HepG2 (cell line): ENCODE measurements around the gene TULP4. TPM values are rescaled to one million over a fixed set of nuclear protein-coding genes. Genes with fewer than 3 reads are reported as not detected.

ENCODE experiments used
- ASH2L ChIP-seq: fragments of 300-600, 200-600 bp; sonication (generic); IDR thresholded peaks from 2 replicates; pipeline ENCODE4 v1.7.0; 2017; ENCODE audit warnings: low read depth, mild to moderate bottlenecking, moderate library complexity, mixed read lengths, low read length; ENCODE audit not compliant: insufficient read length
- HMG20B ChIP-seq: conservative IDR thresholded peaks from 2 replicates; pipeline ENCODE4 v1.6.1; 2016; ENCODE audit warnings: missing genetic modification reagents, missing compliant biosample characterization
- HNRNPLL ChIP-seq: fragments of 200-400 bp; formaldehyde crosslinking; IDR thresholded peaks from 2 replicates; pipeline ENCODE4 v1.6.1; 2017; ENCODE audit warnings: mild to moderate bottlenecking, low read depth, low read length; ENCODE audit not compliant: poor library complexity, severe bottlenecking
- MTF1 ChIP-seq: sonication (generic); formaldehyde crosslinking; IDR thresholded peaks from 2 replicates; pipeline ENCODE4 v1.5.0; 2020; ENCODE audit warnings: missing genetic modification reagents
- NFE2 ChIP-seq: sonication (generic); formaldehyde crosslinking; IDR thresholded peaks from 2 replicates; pipeline ENCODE4 v1.4.0; 2020; ENCODE audit warnings: missing genetic modification reagents
- POLR2AphosphoS5 ChIP-seq: IDR thresholded peaks from 2 replicates; pipeline ENCODE4 v1.6.1; 2012; ENCODE audit warnings: low read depth, low read length
- SPEN ChIP-seq: sonication (generic); formaldehyde crosslinking; IDR thresholded peaks from 2 replicates; pipeline ENCODE4 v1.5.1; 2020; ENCODE audit warnings: low read depth, mild to moderate bottlenecking, missing genetic modification reagents
- U2AF2 ChIP-seq: fragments of 200-400 bp; formaldehyde crosslinking; IDR thresholded peaks from 2 replicates; pipeline ENCODE4 v1.6.1; 2017; ENCODE audit warnings: low read depth, mild to moderate bottlenecking, low read length
- ZFP36L2 ChIP-seq: sonication (generic); formaldehyde crosslinking; IDR thresholded peaks from 2 replicates; pipeline ENCODE4 v1.4.0; 2020; ENCODE audit warnings: missing genetic modification reagents
- ZFY ChIP-seq: sonication (generic); formaldehyde crosslinking; IDR thresholded peaks from 2 replicates; pipeline ENCODE4 v1.4.0; 2020; ENCODE audit warnings: missing genetic modification reagents
- ZMYM4 ChIP-seq: sonication (generic); formaldehyde crosslinking; IDR thresholded peaks from 2 replicates; pipeline ENCODE4 v1.8.1; 2023; ENCODE audit warnings: mild to moderate bottlenecking, missing genetic modification reagents
- polyA plus RNA-seq, 8 experiments: library from polyadenylated mRNA; depleted of rRNA in 3 of 8; stranded (reverse) in 7 of 8; unstranded in 1 of 8; fragments of >200 nt; fragmentation: Illumina TruSeq in 4 of 8; extraction: Trizol in 4 of 8; gene quantifications; 2 replicates each; pipeline versions ENCODE4 v1.2.1 to v1.2.3, GENCODE V29; 2011 to 2016; ENCODE audit warnings: low read depth in 4 of 8, missing spikeins in 1 of 8, mixed read lengths in 1 of 8; ENCODE audit not compliant: insufficient read depth in 1 of 8
- total RNA-seq, 5 experiments: library from RNA; depleted of rRNA; stranded (reverse); fragments of >200 nt; fragmentation: Illumina TruSeq; extraction: Trizol; gene quantifications; 2 replicates each; pipeline ENCODE4 v1.2.3, GENCODE V29; 2016; ENCODE audit warnings: low read depth in 1 of 5
- TF ChIP-seq, protein P1 (sequence below): sonication (generic); formaldehyde crosslinking; IDR thresholded peaks from 2 replicates; pipeline ENCODE4 v1.4.0; 2020; ENCODE audit warnings: missing genetic modification reagents, borderline replicate concordance
- TF ChIP-seq, protein P2 (sequence below): sonication (generic); formaldehyde crosslinking; IDR thresholded peaks from 2 replicates; pipeline ENCODE4 v1.4.0; 2020; ENCODE audit warnings: missing genetic modification reagents, borderline replicate concordance
- TF ChIP-seq, protein P3 (sequence below): sonication (generic); formaldehyde crosslinking; IDR thresholded peaks from 2 replicates; pipeline ENCODE4 v1.4.0; 2020; ENCODE audit warnings: missing genetic modification reagents, borderline replicate concordance
- TF ChIP-seq, protein P4 (sequence below): sonication (generic); formaldehyde crosslinking; IDR thresholded peaks from 2 replicates; pipeline ENCODE4 v1.8.0; 2022; ENCODE audit warnings: mild to moderate bottlenecking, missing genetic modification reagents, borderline replicate concordance

Gene TULP4
- total and polyA plus RNA-seq, 2 of the 13 experiments (the other 11 are each of a cell fraction or from before 2014, with no cell fraction given): 21.1 to 122 TPM

DNA sequence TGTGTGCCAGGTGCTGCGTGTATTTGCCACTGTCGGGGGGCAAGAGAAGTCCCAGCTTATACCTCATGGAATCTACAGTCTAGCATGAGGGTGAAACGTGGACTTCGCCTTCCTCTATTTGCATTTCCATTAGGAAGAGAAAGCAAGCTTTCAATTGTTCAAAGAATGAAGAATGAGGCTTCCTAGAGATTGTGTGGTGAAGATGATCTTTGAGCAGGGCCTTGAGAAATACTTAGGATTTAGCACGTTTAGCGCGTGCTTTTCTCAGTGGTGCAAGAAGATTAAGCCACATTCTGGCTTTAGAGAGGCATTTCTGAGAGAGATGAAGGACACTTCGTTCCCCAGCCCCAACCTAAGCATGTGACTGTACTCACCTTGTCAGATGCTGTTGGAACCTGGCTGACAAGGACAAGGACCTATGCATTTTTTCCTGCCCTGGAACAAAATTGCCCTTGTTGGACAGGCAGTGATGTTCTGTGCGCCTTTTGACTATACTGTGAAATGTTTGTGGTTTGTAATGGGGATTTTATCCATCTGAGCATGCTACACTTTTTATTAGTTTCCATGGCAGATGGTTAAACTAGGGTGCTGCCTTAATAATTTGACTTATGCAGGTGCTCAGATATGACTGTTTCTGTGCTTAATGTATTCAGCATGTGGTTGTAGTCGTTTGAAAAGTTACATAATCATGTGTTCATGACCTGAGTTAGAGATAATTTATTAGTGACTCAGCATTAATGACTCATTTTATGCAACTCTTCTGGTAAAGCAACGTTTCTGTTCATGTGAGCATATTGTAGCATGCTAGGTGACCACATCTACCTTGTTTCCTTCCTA lies 10.7 kb downstream of the TULP4 start (continued):
- TF ChIP-seq, protein P1, sequence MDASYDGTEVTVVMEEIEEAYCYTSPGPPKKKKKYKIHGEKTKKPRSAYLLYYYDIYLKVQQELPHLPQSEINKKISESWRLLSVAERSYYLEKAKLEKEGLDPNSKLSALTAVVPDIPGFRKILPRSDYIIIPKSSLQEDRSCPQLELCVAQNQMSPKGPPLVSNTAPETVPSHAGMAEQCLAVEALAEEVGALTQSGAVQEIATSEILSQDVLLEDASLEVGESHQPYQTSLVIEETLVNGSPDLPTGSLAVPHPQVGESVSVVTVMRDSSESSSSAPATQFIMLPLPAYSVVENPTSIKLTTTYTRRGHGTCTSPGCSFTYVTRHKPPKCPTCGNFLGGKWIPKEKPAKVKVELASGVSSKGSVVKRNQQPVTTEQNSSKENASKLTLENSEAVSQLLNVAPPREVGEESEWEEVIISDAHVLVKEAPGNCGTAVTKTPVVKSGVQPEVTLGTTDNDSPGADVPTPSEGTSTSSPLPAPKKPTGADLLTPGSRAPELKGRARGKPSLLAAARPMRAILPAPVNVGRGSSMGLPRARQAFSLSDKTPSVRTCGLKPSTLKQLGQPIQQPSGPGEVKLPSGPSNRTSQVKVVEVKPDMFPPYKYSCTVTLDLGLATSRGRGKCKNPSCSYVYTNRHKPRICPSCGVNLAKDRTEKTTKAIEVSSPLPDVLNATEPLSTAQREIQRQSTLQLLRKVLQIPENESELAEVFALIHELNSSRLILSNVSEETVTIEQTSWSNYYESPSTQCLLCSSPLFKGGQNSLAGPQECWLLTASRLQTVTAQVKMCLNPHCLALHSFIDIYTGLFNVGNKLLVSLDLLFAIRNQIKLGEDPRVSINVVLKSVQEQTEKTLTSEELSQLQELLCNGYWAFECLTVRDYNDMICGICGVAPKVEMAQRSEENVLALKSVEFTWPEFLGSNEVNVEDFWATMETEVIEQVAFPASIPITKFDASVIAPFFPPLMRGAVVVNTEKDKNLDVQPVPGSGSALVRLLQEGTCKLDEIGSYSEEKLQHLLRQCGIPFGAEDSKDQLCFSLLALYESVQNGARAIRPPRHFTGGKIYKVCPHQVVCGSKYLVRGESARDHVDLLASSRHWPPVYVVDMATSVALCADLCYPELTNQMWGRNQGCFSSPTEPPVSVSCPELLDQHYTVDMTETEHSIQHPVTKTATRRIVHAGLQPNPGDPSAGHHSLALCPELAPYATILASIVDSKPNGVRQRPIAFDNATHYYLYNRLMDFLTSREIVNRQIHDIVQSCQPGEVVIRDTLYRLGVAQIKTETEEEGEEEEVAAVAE: peak; percentile 79
- TF ChIP-seq ZFY (CRISPR knock-in tag) (peak; percentile 55), MTF1 (CRISPR knock-in tag) (0 out of 2 replicates have a peak, but pooled peaks have one; percentile 31), HNRNPLL (no peak), SPEN (peak; percentile 37; the same call in 1 of the 2 replicates), ZMYM4 (CRISPR knock-in tag) (peak; percentile 95), ZFP36L2 (CRISPR knock-in tag) (no peak), HMG20B (peak; percentile 59), POLR2AphosphoS5 (0 out of 2 replicates have a peak, but pooled peaks have one; percentile 30), ASH2L (peak; percentile 91), NFE2 (CRISPR knock-in tag) (no peak), U2AF2 (no peak)
- TF ChIP-seq, protein P2, sequence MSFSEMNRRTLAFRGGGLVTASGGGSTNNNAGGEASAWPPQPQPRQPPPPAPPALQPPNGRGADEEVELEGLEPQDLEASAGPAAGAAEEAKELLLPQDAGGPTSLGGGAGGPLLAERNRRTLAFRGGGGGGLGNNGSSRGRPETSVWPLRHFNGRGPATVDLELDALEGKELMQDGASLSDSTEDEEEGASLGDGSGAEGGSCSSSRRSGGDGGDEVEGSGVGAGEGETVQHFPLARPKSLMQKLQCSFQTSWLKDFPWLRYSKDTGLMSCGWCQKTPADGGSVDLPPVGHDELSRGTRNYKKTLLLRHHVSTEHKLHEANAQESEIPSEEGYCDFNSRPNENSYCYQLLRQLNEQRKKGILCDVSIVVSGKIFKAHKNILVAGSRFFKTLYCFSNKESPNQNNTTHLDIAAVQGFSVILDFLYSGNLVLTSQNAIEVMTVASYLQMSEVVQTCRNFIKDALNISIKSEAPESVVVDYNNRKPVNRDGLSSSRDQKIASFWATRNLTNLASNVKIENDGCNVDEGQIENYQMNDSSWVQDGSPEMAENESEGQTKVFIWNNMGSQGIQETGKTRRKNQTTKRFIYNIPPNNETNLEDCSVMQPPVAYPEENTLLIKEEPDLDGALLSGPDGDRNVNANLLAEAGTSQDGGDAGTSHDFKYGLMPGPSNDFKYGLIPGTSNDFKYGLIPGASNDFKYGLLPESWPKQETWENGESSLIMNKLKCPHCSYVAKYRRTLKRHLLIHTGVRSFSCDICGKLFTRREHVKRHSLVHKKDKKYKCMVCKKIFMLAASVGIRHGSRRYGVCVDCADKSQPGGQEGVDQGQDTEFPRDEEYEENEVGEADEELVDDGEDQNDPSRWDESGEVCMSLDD (CRISPR knock-in tag): peak; percentile 56; the same call in 1 of the 2 replicates
- TF ChIP-seq, protein P3, sequence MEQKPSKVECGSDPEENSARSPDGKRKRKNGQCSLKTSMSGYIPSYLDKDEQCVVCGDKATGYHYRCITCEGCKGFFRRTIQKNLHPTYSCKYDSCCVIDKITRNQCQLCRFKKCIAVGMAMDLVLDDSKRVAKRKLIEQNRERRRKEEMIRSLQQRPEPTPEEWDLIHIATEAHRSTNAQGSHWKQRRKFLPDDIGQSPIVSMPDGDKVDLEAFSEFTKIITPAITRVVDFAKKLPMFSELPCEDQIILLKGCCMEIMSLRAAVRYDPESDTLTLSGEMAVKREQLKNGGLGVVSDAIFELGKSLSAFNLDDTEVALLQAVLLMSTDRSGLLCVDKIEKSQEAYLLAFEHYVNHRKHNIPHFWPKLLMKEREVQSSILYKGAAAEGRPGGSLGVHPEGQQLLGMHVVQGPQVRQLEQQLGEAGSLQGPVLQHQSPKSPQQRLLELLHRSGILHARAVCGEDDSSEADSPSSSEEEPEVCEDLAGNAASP (CRISPR knock-in tag): peak; percentile 62; the same call in 1 of the 2 replicates
- TF ChIP-seq, protein P4, sequence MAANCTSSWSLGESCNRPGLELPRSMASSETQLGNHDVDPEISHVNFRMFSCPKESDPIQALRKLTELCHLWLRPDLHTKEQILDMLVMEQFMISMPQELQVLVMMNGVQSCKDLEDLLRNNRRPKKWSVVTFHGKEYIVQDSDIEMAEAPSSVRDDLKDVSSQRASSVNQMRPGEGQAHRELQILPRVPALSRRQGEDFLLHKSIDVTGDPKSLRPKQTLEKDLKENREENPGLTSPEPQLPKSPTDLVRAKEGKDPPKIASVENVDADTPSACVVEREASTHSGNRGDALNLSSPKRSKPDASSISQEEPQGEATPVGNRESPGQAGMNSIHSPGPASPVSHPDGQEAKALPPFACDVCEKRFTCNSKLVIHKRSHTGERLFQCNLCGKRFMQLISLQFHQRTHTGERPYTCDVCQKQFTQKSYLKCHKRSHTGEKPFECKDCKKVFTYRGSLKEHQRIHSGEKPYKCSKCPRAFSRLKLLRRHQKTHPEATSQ (CRISPR knock-in tag): peak; percentile 94; the same call in 1 of the 2 replicates
